Suprapubic skin (tissue), 4 donors: ENCODE measurements around the gene TOR1B. TPM values are rescaled to one million over a fixed set of nuclear protein-coding genes. Genes with fewer than 3 reads are reported as not detected.

Experiments
- DNase-seq, 2 donors: peaks; one replicate each; pipeline ENCODE4 v3.0.0-alpha.2; 2019; ENCODE audit warnings: low spot score in 2 of 2
- H3K27ac ChIP-seq: fragments of 200-600 bp; sonication (generic); one replicate; pipeline ENCODE4 v1.5.1; 2019
- H3K27me3 ChIP-seq: fragments of 200-600 bp; sonication (generic); one replicate; pipeline ENCODE4 v1.5.1; 2019
- H3K36me3 ChIP-seq: fragments of 200-600 bp; sonication (generic); one replicate; pipeline ENCODE4 v1.5.1; 2019
- H3K4me1 ChIP-seq: fragments of 200-600 bp; sonication (generic); one replicate; pipeline ENCODE4 v1.5.1; 2019
- H3K4me3 ChIP-seq: fragments of 200-600 bp; sonication (generic); one replicate; pipeline ENCODE4 v1.5.1; 2019; ENCODE audit warnings: mild to moderate bottlenecking
- H3K9me3 ChIP-seq: fragments of 200-600 bp; sonication (generic); one replicate; pipeline ENCODE4 v1.5.1; 2019
- CTCF ChIP-seq, 2 donors: fragments of 200-600 bp in 1 of 2; fragments of 450-650 bp in 1 of 2; sonication (generic) in 1 of 2; IDR thresholded peaks; one replicate each; pipeline ENCODE4 v1.5.1; 2016 to 2019; ENCODE audit warnings: antibody characterized with exemption in 2 of 2, mild to moderate bottlenecking in 1 of 2, moderate library complexity in 1 of 2
- EP300 ChIP-seq: sonication (generic); formaldehyde crosslinking; IDR thresholded peaks from one replicate; pipeline ENCODE4 v1.6.1; 2017; ENCODE audit warnings: antibody characterized with exemption
- POLR2A ChIP-seq, 2 donors: fragments of 450-650 bp; IDR thresholded peaks; one replicate each; pipeline ENCODE4 v1.6.1; 2017; ENCODE audit warnings: antibody characterized with exemption in 2 of 2, mild to moderate bottlenecking in 2 of 2, moderate library complexity in 2 of 2
- POLR2AphosphoS5 ChIP-seq, 3 donors: sonication (generic); formaldehyde crosslinking; IDR thresholded peaks; one replicate each; pipeline ENCODE4 v1.6.1; 2017; ENCODE audit warnings: antibody characterized with exemption in 3 of 3
- WGBS: methylation state at CpG from one replicate; pipeline ENCODE4 v1.1.5; 2018; 5-methylcytosine and 5-hydroxymethylcytosine counted together
- total RNA-seq, 4 donors: library from RNA; depleted of rRNA; stranded (reverse); fragments of >200 nt; gene quantifications; one replicate each; pipeline ENCODE4 v1.1.0, GENCODE V29; 2016

TOR1B gene
- total RNA-seq, 4 donors from 2014 or later, result 18.0 to 24.5 (median 20.8) TPM

GRCh38 chr9:129835860-129836223 is 32.9 kb downstream of the TOR1B start:
- Histone ChIP-seq H3K27me3 (no peaks in the 10 kb centered on the region), H3K36me3 (peaks cover 24% of the 10 kb centered on the region), H3K27ac (peak overlapping the region; percentile 86), H3K9me3 (no peaks in the 10 kb centered on the region), H3K4me1 (peaks cover 35% of the 10 kb centered on the region), H3K4me3 (peak overlapping the region; percentile 99)
- under 1% methylated on average over 16 of the region's 19 CpGs for WGBS
- no peak for DNase-seq
- no peak for TF ChIP-seq POLR2AphosphoS5 (IDR thresholded peaks at IDR 0.05)
- TF ChIP-seq CTCF (IDR thresholded peaks at IDR 0.05), result no peak
- no peak for TF ChIP-seq EP300
- TF ChIP-seq POLR2A (IDR thresholded peaks at IDR 0.05), result no peak

- peaks cover 18% of the 10 kb centered on the region for H3K36me3 ChIP-seq
- H3K4me1 ChIP-seq, result peaks cover 35% of the 10 kb centered on the region
- H3K9me3 ChIP-seq, result no peaks in the 10 kb centered on the region
- TF ChIP-seq EP300 (no peak), CTCF (IDR thresholded peaks at IDR 0.05) (no peak), POLR2A (IDR thresholded peaks at IDR 0.05) (no peak), POLR2AphosphoS5 (IDR thresholded peaks at IDR 0.05) (no peak)
- 30% methylated on average over 16 of the region's 16 CpGs for WGBS
- H3K27me3 ChIP-seq, result no peaks in the 10 kb centered on the region
- H3K4me3 ChIP-seq, result peak overlapping the region; percentile 99
- no peak overlapping the region for H3K27ac ChIP-seq
- DNase-seq, result no peak
Observed at GRCh38 chr9:129836311-129837007, 33.5 kb downstream of the TOR1B start.

GRCh38 chr9:129838707-129839259 is 35.8 kb downstream of the TOR1B start:
- Histone ChIP-seq H3K4me1 (peaks cover 29% of the 10 kb centered on the region), H3K4me3 (no peak overlapping the region), H3K36me3 (no peaks in the 10 kb centered on the region), H3K27me3 (no peaks in the 10 kb centered on the region), H3K9me3 (no peaks in the 10 kb centered on the region), H3K27ac (no peak overlapping the region)
- TF ChIP-seq POLR2AphosphoS5 (IDR thresholded peaks at IDR 0.05), result no peak
- TF ChIP-seq CTCF (IDR thresholded peaks at IDR 0.05), result no peak
- TF ChIP-seq EP300, result no peak
- no peak for TF ChIP-seq POLR2A (IDR thresholded peaks at IDR 0.05)
- WGBS, result 88% methylated on average over 12 of the region's 12 CpGs
- DNase-seq, result no peak

GRCh38 chr9:129839324-129840023 is 36.5 kb downstream of the TOR1B start:
- WGBS, result 66% methylated on average over 10 of the region's 10 CpGs
- H3K27ac ChIP-seq, result no peak overlapping the region

More at GRCh38 chr9:129839324-129840023, 36.5 kb downstream of the TOR1B start:
- Histone ChIP-seq H3K9me3 (no peaks in the 10 kb centered on the region), H3K27me3 (no peaks in the 10 kb centered on the region), H3K4me3 (no peak overlapping the region), H3K36me3 (no peaks in the 10 kb centered on the region), H3K4me1 (peaks cover 22% of the 10 kb centered on the region)
- TF ChIP-seq CTCF (IDR thresholded peaks at IDR 0.05), result no peak
- TF ChIP-seq POLR2AphosphoS5 (IDR thresholded peaks at IDR 0.05), result no peak
- no peak for TF ChIP-seq EP300
- TF ChIP-seq POLR2A (IDR thresholded peaks at IDR 0.05), result no peak
- DNase-seq, result no peak
